Activated naive CD4-positive, alpha-beta T cell treated with anti-CD3 and anti-CD28 coated beads for 36 hours (primary cell): ENCODE data around the gene ADRM1. TPM values are rescaled to one million over a fixed set of nuclear protein-coding genes. Genes with fewer than 3 reads are reported as not detected.

Source experiments
- CTCF ChIA-PET: fragments of 350-600 bp; sonication (Branson Sonifier 250); formaldehyde crosslinking; loops from one replicate; lab custom pipeline; 2021; ENCODE audit warnings: antibody characterized with exemption; lab: Charles Lee
- DNase-seq: peaks from one replicate; pipeline ENCODE4 v3.0.0-alpha.2; 2020
- H3K27ac Mint-ChIP-seq: one replicate; pipeline ENCODE4 v1.8.0; 2021; ENCODE audit warnings: mild to moderate bottlenecking, mixed read lengths
- H3K27me3 Mint-ChIP-seq: one replicate; pipeline ENCODE4 v1.8.0; 2021; ENCODE audit warnings: low read depth, mixed read lengths
- H3K36me3 Mint-ChIP-seq: one replicate; pipeline ENCODE4 v1.8.0; 2021; ENCODE audit warnings: low read depth, mixed read lengths
- H3K4me1 Mint-ChIP-seq: one replicate; pipeline ENCODE4 v1.8.0; 2021; ENCODE audit warnings: low read depth, mixed read lengths
- H3K4me3 Mint-ChIP-seq: one replicate; pipeline ENCODE4 v1.8.0; 2021; ENCODE audit warnings: mild to moderate bottlenecking, moderate library complexity, mixed read lengths
- H3K9me3 Mint-ChIP-seq: one replicate; pipeline ENCODE4 v1.8.0; 2021; ENCODE audit warnings: mixed read lengths
- intact Hi-C: fragments of 100-400 bp; cut with micrococcal nuclease; formaldehyde crosslinking; loops from one replicate; pipeline ENCODE4 v1.15.1; 2023
- microRNA-seq: library from miRNA; unstranded; fragments of <30 nt; microRNA quantifications from one replicate; pipeline ENCODE4 v1.2.0, GENCODE V29; 2022; ENCODE audit warnings: borderline microRNAs expressed, borderline replicate concordance
- total RNA-seq, 2 experiments: library from RNA; stranded (reverse); gene quantifications; one replicate each; pipeline ENCODE4 v1.2.3, GENCODE V29; 2021

The ADRM1 gene
- total RNA-seq, 2 experiments from 2014 or later: 77.4 to 81.5 TPM

DNA sequence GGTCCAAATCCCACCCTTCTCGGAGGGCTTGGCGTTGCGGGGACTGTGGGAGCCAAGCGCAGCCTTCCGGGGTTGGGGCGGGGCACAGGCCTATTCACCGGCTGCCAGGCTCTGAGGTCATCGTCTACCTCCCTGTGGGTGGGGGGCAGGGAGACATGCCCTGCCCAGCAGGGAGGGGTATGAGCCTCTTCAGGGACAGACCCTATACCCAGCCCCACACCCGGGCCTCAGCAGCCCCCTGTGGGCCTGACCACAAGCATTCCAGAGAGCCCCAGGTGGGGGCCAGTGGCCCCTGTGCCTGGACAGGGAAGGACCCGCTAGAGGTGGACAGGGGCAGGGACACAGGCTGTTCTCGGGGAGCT lies 52.7 kb downstream of the ADRM1 start:
- H3K9me3 Mint-ChIP-seq: no peaks in the 10 kb centered on the region
- peaks cover 3% of the 10 kb centered on the region for H3K27me3 Mint-ChIP-seq
- DNase-seq: no peak
- no peak overlapping the region for H3K27ac Mint-ChIP-seq
- CTCF ChIA-PET: interaction anchor here (0.6 kb wide), 1 partner anchor 29 kb away, joined by 3 read pairs; no protein-coding TSS in a partner anchor
- intact Hi-C loops: no loop called here
- H3K4me3 Mint-ChIP-seq: no peak overlapping the region
- H3K4me1 Mint-ChIP-seq: no peaks in the 10 kb centered on the region
- H3K36me3 Mint-ChIP-seq: no peaks in the 10 kb centered on the region

DNA sequence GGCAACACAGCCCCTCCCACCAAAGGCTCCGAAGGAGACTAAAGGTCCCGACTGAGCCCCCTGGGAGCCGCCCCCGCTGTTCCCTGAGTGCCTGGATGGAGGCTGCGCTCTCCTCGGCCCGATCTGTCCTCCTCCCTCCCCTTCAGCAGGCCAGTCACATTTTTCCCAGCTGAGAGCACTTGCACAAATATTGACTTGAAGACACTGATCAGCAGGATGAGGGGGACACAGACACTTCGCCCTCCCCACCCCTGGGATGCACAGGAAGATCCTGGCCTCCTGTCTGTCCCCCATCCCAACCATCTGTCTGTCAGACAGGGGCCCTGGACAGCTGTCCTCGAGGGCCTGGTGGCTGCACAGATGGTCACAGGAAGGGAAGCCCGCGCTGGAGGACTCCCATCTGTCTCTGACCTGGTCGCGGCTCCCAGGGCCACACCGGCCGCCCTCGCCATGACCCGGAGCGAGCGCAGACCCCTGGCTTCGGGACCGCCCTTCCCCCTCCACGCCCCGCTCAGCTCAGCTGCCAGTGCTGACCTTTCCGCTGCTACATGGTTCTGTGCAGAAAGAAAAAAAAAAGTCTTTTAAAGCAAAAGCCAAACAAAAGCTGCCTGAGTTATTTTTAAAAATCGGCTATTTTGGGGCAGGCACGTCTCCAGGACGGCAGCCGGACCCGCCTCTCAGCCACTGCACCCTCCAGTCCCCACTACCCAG lies 53.2 kb downstream of the ADRM1 start:
- no peaks in the 10 kb centered on the region for H3K9me3 Mint-ChIP-seq
- no peak overlapping the region for H3K27ac Mint-ChIP-seq
- H3K36me3 Mint-ChIP-seq: no peaks in the 10 kb centered on the region
- CTCF ChIA-PET: interaction anchor here (0.6 kb wide), 1 partner anchor 28 kb away, joined by 3 read pairs; no protein-coding TSS in a partner anchor
- no peaks in the 10 kb centered on the region for H3K4me1 Mint-ChIP-seq
- intact Hi-C loops: no loop called here
- H3K27me3 Mint-ChIP-seq: peaks cover 3% of the 10 kb centered on the region
- H3K4me3 Mint-ChIP-seq: no peak overlapping the region
- DNase-seq: no peak

DNA sequence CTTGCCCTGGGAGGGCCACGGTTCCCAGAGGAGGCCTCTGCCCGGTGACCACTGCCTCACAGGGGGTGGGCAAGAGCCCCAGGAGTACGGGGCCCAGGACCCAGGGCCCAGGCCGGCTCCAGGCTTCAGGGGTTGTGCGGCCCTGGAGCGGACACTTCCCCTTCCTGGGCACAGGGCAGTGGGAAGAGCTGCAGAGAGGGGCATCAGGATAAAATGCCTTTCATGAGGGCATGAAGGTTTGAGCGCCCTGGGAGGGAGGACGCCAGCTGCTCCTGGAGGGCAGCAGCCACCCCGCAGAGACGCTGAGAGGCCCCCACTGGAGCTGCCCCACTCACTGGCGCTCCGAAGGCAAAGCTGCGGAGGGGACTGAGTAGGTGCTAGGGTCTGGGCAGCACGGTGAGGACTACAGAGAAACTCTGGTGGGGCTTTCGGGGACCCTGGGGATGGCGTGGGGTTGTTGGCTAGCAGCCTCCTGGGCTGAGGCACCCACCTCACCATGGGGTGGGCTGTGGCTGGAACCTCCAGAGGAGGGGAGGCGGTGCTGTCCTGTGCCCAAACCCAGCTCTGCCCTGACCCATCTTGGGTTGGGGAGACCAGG lies 53.9 kb downstream of the ADRM1 start:
- no peaks in the 10 kb centered on the region for H3K4me1 Mint-ChIP-seq
- CTCF ChIA-PET: no interaction called here
- no peaks in the 10 kb centered on the region for H3K36me3 Mint-ChIP-seq

DNA sequence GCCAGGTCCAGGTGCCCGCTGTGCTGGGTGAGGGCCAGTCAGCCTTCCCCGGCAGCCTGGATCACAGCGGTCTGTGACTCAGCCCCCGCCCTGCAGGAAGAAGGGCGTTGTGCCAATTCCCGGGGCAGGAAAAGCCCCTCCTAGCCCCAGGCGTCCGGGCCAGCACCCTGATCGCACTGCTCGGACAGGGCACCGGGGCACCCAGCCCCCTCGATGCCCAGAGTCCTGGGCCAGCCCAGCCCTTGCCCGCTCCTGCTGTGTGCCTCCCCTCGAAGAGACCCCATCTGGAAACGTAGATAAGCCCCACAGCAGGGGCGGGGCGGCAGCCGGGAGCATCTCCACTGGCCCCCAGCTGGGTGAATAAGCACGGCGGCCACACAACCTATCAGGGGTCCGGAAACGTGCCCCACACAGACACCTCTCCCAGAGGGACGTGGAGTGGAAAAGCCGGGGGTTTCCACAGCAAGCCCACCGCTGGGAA lies 54.4 kb downstream of the ADRM1 start:
- DNase-seq: no peak
- H3K4me1 Mint-ChIP-seq: no peaks in the 10 kb centered on the region
- peaks cover 3% of the 10 kb centered on the region for H3K27me3 Mint-ChIP-seq
- intact Hi-C loops: no loop called here
- H3K4me3 Mint-ChIP-seq: no peak overlapping the region
- no peaks in the 10 kb centered on the region for H3K36me3 Mint-ChIP-seq
- H3K9me3 Mint-ChIP-seq: no peaks in the 10 kb centered on the region
- CTCF ChIA-PET: no interaction called here
- H3K27ac Mint-ChIP-seq: no peak overlapping the region

More for the DNA sequence above, 53.9 kb downstream of the ADRM1 start:
- intact Hi-C loops: no loop called here
- Mint-ChIP-seq H3K9me3 (no peaks in the 10 kb centered on the region), H3K27ac (no peak overlapping the region), H3K27me3 (peaks cover 3% of the 10 kb centered on the region), H3K4me3 (no peak overlapping the region)
- no peak for DNase-seq

DNA sequence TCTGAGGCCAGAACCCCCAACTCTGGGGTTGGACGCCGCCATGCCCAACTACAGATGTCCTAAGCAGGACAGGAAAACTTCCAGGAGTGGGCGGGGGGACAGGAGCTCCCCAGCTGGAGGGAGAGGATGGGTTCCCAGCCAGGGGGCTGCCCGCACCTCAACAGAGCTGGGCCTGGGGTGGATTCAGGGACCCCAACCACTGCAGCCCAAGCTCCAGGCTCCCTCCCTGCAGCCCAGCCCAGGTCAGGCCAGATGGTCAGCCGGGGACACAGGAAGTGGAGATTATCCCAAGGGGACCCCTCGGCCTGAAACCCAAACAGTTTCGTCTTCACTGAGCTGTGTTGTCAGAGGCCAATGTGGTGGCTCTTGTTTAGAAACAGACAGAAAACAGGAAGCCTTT lies 54.9 kb downstream of the ADRM1 start:
- no peak overlapping the region for H3K27ac Mint-ChIP-seq
- H3K36me3 Mint-ChIP-seq: no peaks in the 10 kb centered on the region
- H3K4me3 Mint-ChIP-seq: no peak overlapping the region
- intact Hi-C loops: no loop called here
- DNase-seq: no peak
- peaks cover 3% of the 10 kb centered on the region for H3K27me3 Mint-ChIP-seq
- H3K9me3 Mint-ChIP-seq: no peaks in the 10 kb centered on the region
- CTCF ChIA-PET: no interaction called here
- H3K4me1 Mint-ChIP-seq: no peaks in the 10 kb centered on the region

Small RNAs within 50 kb of the gene (microRNA-seq; reads per million reads assigned to microRNA genes)
- not detected for gene MIR4758

Other genes starting within 250 kb of the ADRM1 start
- gene TAF4, start 237.1 kb upstream of the ADRM1 start, total RNA-seq: 10 to 100 TPM; 15.0 to 15.4 TPM
- gene LSM14B, start 180.5 kb upstream of the ADRM1 start, total RNA-seq: 10 to 100 TPM; 29.6 to 33.3 TPM
- gene PSMA7, start 159.6 kb upstream of the ADRM1 start, total RNA-seq: 100 to 1,000 TPM; 287 to 288 TPM
- gene SS18L1, start 159.2 kb upstream of the ADRM1 start, total RNA-seq: 10 to 100 TPM; 14.5 to 18.0 TPM
- 10 to 100 TPM; 34.3 to 36.4 TPM for gene MTG2, start 120.0 kb upstream of the ADRM1 start, total RNA-seq
- not detected for gene HRH3, start 82.7 kb upstream of the ADRM1 start, total RNA-seq
- gene OSBPL2, start 64.5 kb upstream of the ADRM1 start, total RNA-seq: 10 to 100 TPM; 23.6 to 24.7 TPM
- gene LAMA5, start 64.3 kb downstream of the ADRM1 start, total RNA-seq: 1 to 10 TPM in 1 of 2 experiments, under 1 TPM in 1; 0.81 to 1.5 TPM
- 1,000 to 10,000 TPM; 2,995 to 3,072 TPM for gene RPS21, start 84.1 kb downstream of the ADRM1 start, total RNA-seq
- 1 to 10 TPM; 3.6 to 5.1 TPM for gene CABLES2, start 104.3 kb downstream of the ADRM1 start, total RNA-seq
- gene RBBP8NL, start 124.5 kb downstream of the ADRM1 start, total RNA-seq: not detected
- gene GATA5, start 173.0 kb downstream of the ADRM1 start, total RNA-seq: not detected